ENCODE results near the gene ERI3. TPM values are rescaled to one million over a fixed set of nuclear protein-coding genes. Genes with fewer than 3 reads are reported as not detected.

Gene ERI3
- total RNA-seq, 1 donor = 47.9 TPM

- TF ChIP-seq CTCF (IDR thresholded peaks at IDR 0.05; ENCODE audit: insufficient read depth, low read depth, low read length) = no peak
- no peak for DNase-seq (ENCODE audit: low read depth)
Measured at GRCh38 chr1:44263568-44264450, 91.2 kb downstream of the ERI3 start.

GRCh38 chr1:44262816-44263567, 92.1 kb downstream of the ERI3 start:
- no peak for DNase-seq (ENCODE audit: low read depth)
- no peak for TF ChIP-seq CTCF (IDR thresholded peaks at IDR 0.05; ENCODE audit: insufficient read depth, low read depth, low read length)
- no peak overlapping the region for H3K4me3 ChIP-seq (ENCODE audit: low read depth, low read length)

More at GRCh38 chr1:44263568-44264450, 91.2 kb downstream of the ERI3 start:
- H3K4me3 ChIP-seq (ENCODE audit: low read depth, low read length) = no peak overlapping the region

- no peak overlapping the region for H3K4me3 ChIP-seq (ENCODE audit: low read depth, low read length)
- no peak for TF ChIP-seq CTCF (IDR thresholded peaks at IDR 0.05; ENCODE audit: insufficient read depth, low read depth, low read length)
- no peak for DNase-seq (ENCODE audit: low read depth)
Measured at GRCh38 chr1:44262414-44262813, 92.6 kb downstream of the ERI3 start.

GRCh38 chr1:44261962-44262361, 93.1 kb downstream of the ERI3 start:
- TF ChIP-seq CTCF (IDR thresholded peaks at IDR 0.05; ENCODE audit: insufficient read depth, low read depth, low read length) = no peak
- DNase-seq (ENCODE audit: low read depth) = no peak
- H3K4me3 ChIP-seq (ENCODE audit: low read depth, low read length) = no peak overlapping the region

- no peak for TF ChIP-seq CTCF (IDR thresholded peaks at IDR 0.05; ENCODE audit: insufficient read depth, low read depth, low read length)
- no peak for DNase-seq (ENCODE audit: low read depth)
- H3K4me3 ChIP-seq (ENCODE audit: low read depth, low read length) = no peak overlapping the region
Measured at GRCh38 chr1:44261171-44261817, 93.8 kb downstream of the ERI3 start.

GRCh38 chr1:44260792-44261170, 94.3 kb downstream of the ERI3 start:
- no peak for TF ChIP-seq CTCF (IDR thresholded peaks at IDR 0.05; ENCODE audit: insufficient read depth, low read depth, low read length)
- DNase-seq (ENCODE audit: low read depth) = no peak
- H3K4me3 ChIP-seq (ENCODE audit: low read depth, low read length) = no peak overlapping the region
